Activated T-cell treated with anti-CD3 and anti-CD28 coated beads, Interleukin-2, amount 50 U/mL, for 24 hours (primary cell): Measurements from ENCODE around the gene TRPV4.

ENCODE experiments used
- DNase-seq: peaks from one replicate; pipeline ENCODE4 v3.0.0-alpha.2; 2020
- H3K27ac Mint-ChIP-seq: 2 replicates; pipeline ENCODE4 v1.8.0; 2020; ENCODE audit warnings: mild to moderate bottlenecking, mixed read lengths
- H3K27me3 Mint-ChIP-seq: 2 replicates; pipeline ENCODE4 v1.8.0; 2020; ENCODE audit warnings: mixed read lengths
- H3K36me3 Mint-ChIP-seq: 2 replicates; pipeline ENCODE4 v1.8.0; 2020; ENCODE audit warnings: low read depth, mixed read lengths
- H3K4me1 Mint-ChIP-seq: 2 replicates; pipeline ENCODE4 v1.8.0; 2020; ENCODE audit warnings: low read depth, mixed read lengths
- H3K4me3 Mint-ChIP-seq: 2 replicates; pipeline ENCODE4 v1.8.0; 2020; ENCODE audit warnings: mild to moderate bottlenecking, moderate library complexity, mixed read lengths
- H3K9me3 Mint-ChIP-seq: 2 replicates; pipeline ENCODE4 v1.8.0; 2020; ENCODE audit warnings: mixed read lengths

TRPV4 gene

GRCh38 chr12:109827080-109827479 is 6.1 kb downstream of the TRPV4 start:
- Mint-ChIP-seq H3K27me3 (peaks cover 20% of the 10 kb centered on the region), H3K4me1 (no peaks in the 10 kb centered on the region), H3K9me3 (no peaks in the 10 kb centered on the region), H3K27ac (no peak overlapping the region), H3K4me3 (no peak overlapping the region), H3K36me3 (no peaks in the 10 kb centered on the region)
- DNase-seq = no peak

GRCh38 chr12:109824731-109825130 is 8.5 kb downstream of the TRPV4 start:
- Mint-ChIP-seq H3K4me3 (no peak overlapping the region), H3K9me3 (no peaks in the 10 kb centered on the region), H3K27me3 (no peaks in the 10 kb centered on the region), H3K4me1 (no peaks in the 10 kb centered on the region), H3K36me3 (no peaks in the 10 kb centered on the region), H3K27ac (no peak overlapping the region)
- no peak for DNase-seq

- Mint-ChIP-seq H3K27ac (no peak overlapping the region), H3K4me1 (no peaks in the 10 kb centered on the region), H3K27me3 (no peaks in the 10 kb centered on the region), H3K36me3 (no peaks in the 10 kb centered on the region), H3K4me3 (no peak overlapping the region), H3K9me3 (no peaks in the 10 kb centered on the region)
- no peak for DNase-seq
Measured at GRCh38 chr12:109822951-109823411, 10.2 kb downstream of the TRPV4 start.

- no peaks in the 10 kb centered on the region for H3K27me3 Mint-ChIP-seq
- DNase-seq = no peak
- H3K4me3 Mint-ChIP-seq = no peak overlapping the region
- no peaks in the 10 kb centered on the region for H3K9me3 Mint-ChIP-seq
- H3K36me3 Mint-ChIP-seq = no peaks in the 10 kb centered on the region
- no peak overlapping the region for H3K27ac Mint-ChIP-seq
- no peaks in the 10 kb centered on the region for H3K4me1 Mint-ChIP-seq
Measured at GRCh38 chr12:109822416-109822815, 10.8 kb downstream of the TRPV4 start.

GRCh38 chr12:109821968-109822367 is 11.2 kb downstream of the TRPV4 start:
- H3K36me3 Mint-ChIP-seq = no peaks in the 10 kb centered on the region
- no peaks in the 10 kb centered on the region for H3K27me3 Mint-ChIP-seq

GRCh38 chr12:109820816-109821381 is 12.3 kb downstream of the TRPV4 start:
- H3K4me1 Mint-ChIP-seq = no peaks in the 10 kb centered on the region
- no peak overlapping the region for H3K27ac Mint-ChIP-seq
- no peak for DNase-seq
- H3K4me3 Mint-ChIP-seq = no peak overlapping the region
- H3K9me3 Mint-ChIP-seq = no peaks in the 10 kb centered on the region
- no peaks in the 10 kb centered on the region for H3K36me3 Mint-ChIP-seq
- no peaks in the 10 kb centered on the region for H3K27me3 Mint-ChIP-seq

More at GRCh38 chr12:109821968-109822367, 11.2 kb downstream of the TRPV4 start:
- DNase-seq = no peak
- H3K4me3 Mint-ChIP-seq = no peak overlapping the region
- no peak overlapping the region for H3K27ac Mint-ChIP-seq
- no peaks in the 10 kb centered on the region for H3K4me1 Mint-ChIP-seq
- H3K9me3 Mint-ChIP-seq = no peaks in the 10 kb centered on the region

- Mint-ChIP-seq H3K4me3 (no peak overlapping the region), H3K27me3 (no peaks in the 10 kb centered on the region), H3K36me3 (no peaks in the 10 kb centered on the region), H3K9me3 (no peaks in the 10 kb centered on the region), H3K27ac (no peak overlapping the region), H3K4me1 (no peaks in the 10 kb centered on the region)
- DNase-seq = no peak
Measured at GRCh38 chr12:109818905-109819500, 14.2 kb downstream of the TRPV4 start.

GRCh38 chr12:109818253-109818652 is 14.9 kb downstream of the TRPV4 start:
- H3K4me1 Mint-ChIP-seq = no peaks in the 10 kb centered on the region
- H3K36me3 Mint-ChIP-seq = no peaks in the 10 kb centered on the region

GRCh38 chr12:109817627-109818231 is 15.5 kb downstream of the TRPV4 start:
- Mint-ChIP-seq H3K4me3 (no peak overlapping the region), H3K9me3 (no peaks in the 10 kb centered on the region), H3K27ac (no peak overlapping the region), H3K36me3 (no peaks in the 10 kb centered on the region), H3K27me3 (no peaks in the 10 kb centered on the region), H3K4me1 (no peaks in the 10 kb centered on the region)
- DNase-seq = no peak

More at GRCh38 chr12:109818253-109818652, 14.9 kb downstream of the TRPV4 start:
- DNase-seq = no peak
- Mint-ChIP-seq H3K9me3 (no peaks in the 10 kb centered on the region), H3K4me3 (no peak overlapping the region), H3K27me3 (no peaks in the 10 kb centered on the region), H3K27ac (no peak overlapping the region)

- DNase-seq = no peak
- H3K36me3 Mint-ChIP-seq = no peaks in the 10 kb centered on the region
- no peaks in the 10 kb centered on the region for H3K9me3 Mint-ChIP-seq
- no peaks in the 10 kb centered on the region for H3K4me1 Mint-ChIP-seq
- no peak overlapping the region for H3K27ac Mint-ChIP-seq
- no peak overlapping the region for H3K4me3 Mint-ChIP-seq
- H3K27me3 Mint-ChIP-seq = no peaks in the 10 kb centered on the region
Measured at GRCh38 chr12:109816870-109817269, 16.3 kb downstream of the TRPV4 start.

GRCh38 chr12:109815757-109816617 is 17.2 kb downstream of the TRPV4 start:
- H3K4me3 Mint-ChIP-seq = no peak overlapping the region
- no peak for DNase-seq
- H3K36me3 Mint-ChIP-seq = no peaks in the 10 kb centered on the region
- H3K27me3 Mint-ChIP-seq = no peaks in the 10 kb centered on the region
- no peak overlapping the region for H3K27ac Mint-ChIP-seq
- no peaks in the 10 kb centered on the region for H3K4me1 Mint-ChIP-seq
- no peaks in the 10 kb centered on the region for H3K9me3 Mint-ChIP-seq

GRCh38 chr12:109815225-109815624 is 18.0 kb downstream of the TRPV4 start:
- no peak for DNase-seq
- Mint-ChIP-seq H3K36me3 (no peaks in the 10 kb centered on the region), H3K9me3 (no peaks in the 10 kb centered on the region), H3K27ac (no peak overlapping the region), H3K4me3 (no peak overlapping the region), H3K4me1 (no peaks in the 10 kb centered on the region), H3K27me3 (no peaks in the 10 kb centered on the region)

GRCh38 chr12:109814600-109815150 is 18.5 kb downstream of the TRPV4 start:
- no peak for DNase-seq
- no peaks in the 10 kb centered on the region for H3K9me3 Mint-ChIP-seq
- H3K36me3 Mint-ChIP-seq = no peaks in the 10 kb centered on the region
- no peak overlapping the region for H3K4me3 Mint-ChIP-seq
- H3K27me3 Mint-ChIP-seq = no peaks in the 10 kb centered on the region
- no peaks in the 10 kb centered on the region for H3K4me1 Mint-ChIP-seq
- no peak overlapping the region for H3K27ac Mint-ChIP-seq

- Mint-ChIP-seq H3K27me3 (no peaks in the 10 kb centered on the region), H3K4me1 (no peaks in the 10 kb centered on the region), H3K36me3 (no peaks in the 10 kb centered on the region), H3K9me3 (no peaks in the 10 kb centered on the region), H3K27ac (no peak overlapping the region), H3K4me3 (no peak overlapping the region)
- DNase-seq = no peak
Measured at GRCh38 chr12:109813810-109814416, 19.3 kb downstream of the TRPV4 start.
